Coronary artery (tissue), 2 donors: Measurements from ENCODE around the gene OTOG.

Experiments
- DNase-seq: peaks from one replicate; pipeline ENCODE4 v3.0.0-alpha.2; 2017; ENCODE audit warnings: low spot score
- H3K27ac ChIP-seq, 2 donors: fragments of 200-600 bp; sonication (generic); one replicate each; pipeline ENCODE4 v1.5.1; 2016 to 2019
- H3K4me3 ChIP-seq: fragments of 200-600 bp; sonication (generic); 2 replicates; pipeline ENCODE4 v1.5.1; 2016; ENCODE audit warnings: mild to moderate bottlenecking, moderate library complexity
- CTCF ChIP-seq: fragments of 200-600 bp; sonication (generic); IDR thresholded peaks from one replicate; pipeline ENCODE4 v1.5.1; 2019; ENCODE audit warnings: antibody characterized with exemption

The OTOG gene

GRCh38 chr11:17598700-17599459, 51.8 kb downstream of the OTOG start:
- DNase-seq: peak; percentile 74
- peak; percentile 87 for TF ChIP-seq CTCF
- Histone ChIP-seq H3K4me3 (no peak overlapping the region), H3K27ac (no peak overlapping the region)

GRCh38 chr11:17599460-17599925, 52.4 kb downstream of the OTOG start:
- Histone ChIP-seq H3K4me3 (no peak overlapping the region), H3K27ac (no peak overlapping the region)
- no peak for TF ChIP-seq CTCF
- peak; percentile 60 for DNase-seq

- peak; percentile 68 for DNase-seq
- TF ChIP-seq CTCF: no peak
- no peak overlapping the region for H3K27ac ChIP-seq
- no peak overlapping the region for H3K4me3 ChIP-seq
These were observed 53.5 kb downstream of the OTOG start for GRCh38 chr11:17600316-17601255.

GRCh38 chr11:17601256-17601671, 54.2 kb downstream of the OTOG start:
- Histone ChIP-seq H3K27ac (no peak overlapping the region), H3K4me3 (no peak overlapping the region)
- no peak for TF ChIP-seq CTCF
- DNase-seq: no peak

- TF ChIP-seq CTCF: no peak
- Histone ChIP-seq H3K4me3 (no peak overlapping the region), H3K27ac (no peak overlapping the region)
- DNase-seq: peak; percentile 61
These were observed 54.6 kb downstream of the OTOG start for GRCh38 chr11:17601676-17602075.

- peak; percentile 58 for DNase-seq
- H3K27ac ChIP-seq: no peak overlapping the region
- TF ChIP-seq CTCF: no peak
These were observed 55.3 kb downstream of the OTOG start for GRCh38 chr11:17602105-17603001.

More at GRCh38 chr11:17602105-17603001, 55.3 kb downstream of the OTOG start:
- H3K4me3 ChIP-seq: no peak overlapping the region
